Duodenal mucosa (tissue), 2 donors: ENCODE measurements around the gene CDS2.

Experiments used
- H3K27ac ChIP-seq: one replicate; pipeline ENCODE4 v1.7.0; 2013; ENCODE audit warnings: low read depth, low read length
- H3K27me3 ChIP-seq, 2 donors: one replicate each; pipeline ENCODE4 v1.7.0; 2013; ENCODE audit warnings: low read length in 2 of 2, control low read depth in 1 of 2; ENCODE audit not compliant: insufficient read depth in 2 of 2, control insufficient read depth in 1 of 2
- H3K36me3 ChIP-seq, 2 donors: one replicate each; pipeline ENCODE4 v1.7.0; 2013; ENCODE audit warnings: low read length in 2 of 2, control low read depth in 1 of 2; ENCODE audit not compliant: insufficient read depth in 2 of 2, control insufficient read depth in 1 of 2
- H3K4me1 ChIP-seq, 2 donors: one replicate each; pipeline ENCODE4 v1.7.0; 2013; ENCODE audit warnings: low read length in 2 of 2, control low read depth in 1 of 2; ENCODE audit not compliant: insufficient read depth in 2 of 2, control insufficient read depth in 1 of 2
- H3K4me3 ChIP-seq, 2 donors: one replicate each; pipeline ENCODE4 v1.7.0; 2013; ENCODE audit warnings: low read length in 2 of 2, low read depth in 1 of 2
- H3K9ac ChIP-seq, 2 donors: one replicate each; pipeline ENCODE4 v1.7.0; 2013; ENCODE audit warnings: low read length in 2 of 2, low read depth in 1 of 2
- H3K9me3 ChIP-seq, 2 donors: one replicate each; pipeline ENCODE4 v1.7.0; 2013; ENCODE audit warnings: low read length in 2 of 2, control low read depth in 1 of 2; ENCODE audit not compliant: control insufficient read depth in 1 of 2

CDS2 gene

DNA sequence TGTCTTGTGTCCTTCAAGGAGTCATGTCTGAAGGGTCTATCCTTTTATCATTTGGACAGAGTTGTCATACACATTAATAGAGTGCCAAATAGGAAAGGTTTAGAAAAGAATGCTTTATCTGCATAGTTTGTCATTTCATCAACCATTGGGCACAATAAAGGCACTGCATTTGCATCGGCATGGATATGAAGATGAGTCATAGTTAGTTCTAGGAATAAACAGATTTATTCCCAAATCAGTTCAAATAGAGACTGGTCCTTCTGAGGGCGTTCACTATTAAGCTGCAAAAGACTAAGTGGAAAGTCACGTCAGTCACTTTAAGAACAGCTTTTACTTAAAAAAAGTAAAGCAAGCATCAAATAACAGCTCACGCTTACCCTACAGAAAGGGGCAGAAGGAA lies 90.8 kb downstream of the CDS2 start:
- Histone ChIP-seq H3K27ac (no peak overlapping the region), H3K4me3 (no peak overlapping the region), H3K4me1 (no peaks in the 10 kb centered on the region), H3K9me3 (no peaks in the 10 kb centered on the region), H3K36me3 (no peaks in the 10 kb centered on the region), H3K27me3 (no peaks in the 10 kb centered on the region), H3K9ac (no peak overlapping the region)

DNA sequence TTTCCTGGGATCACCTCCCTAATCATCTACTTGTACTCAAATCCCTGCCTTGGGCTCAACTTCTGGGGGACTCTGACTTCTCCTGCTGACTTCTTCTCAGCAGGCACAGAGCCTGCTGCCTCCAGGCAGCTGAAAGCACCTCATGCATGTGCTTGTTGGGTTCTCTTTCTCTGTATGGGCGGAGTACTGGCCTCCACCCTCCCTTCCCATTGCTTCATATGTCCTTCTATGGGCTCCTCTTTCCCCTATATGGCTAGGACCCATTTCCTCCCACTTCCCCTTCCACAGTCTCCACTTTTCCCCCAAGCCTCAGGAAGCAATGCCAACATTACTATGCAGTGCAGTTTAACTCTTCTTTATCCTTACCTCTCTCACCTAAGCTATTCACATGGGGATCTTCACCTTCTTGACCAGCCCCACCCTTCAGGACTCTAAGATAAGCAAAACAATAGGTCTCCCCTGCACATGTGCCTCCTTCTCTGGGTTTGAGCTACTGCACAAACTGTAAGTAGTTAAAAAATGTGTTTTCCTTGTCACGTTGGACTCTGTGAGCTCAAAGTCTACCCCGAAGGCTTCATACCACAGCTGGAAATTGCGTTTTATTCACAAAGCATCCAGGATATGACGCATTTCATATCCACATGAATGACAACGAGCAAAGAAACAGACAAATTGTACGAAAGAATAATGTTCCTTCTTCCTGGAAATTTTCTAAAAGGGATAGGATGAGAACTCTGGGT lies 93.7 kb downstream of the CDS2 start:
- H3K36me3 ChIP-seq = no peaks in the 10 kb centered on the region
- H3K9ac ChIP-seq = no peak overlapping the region
- H3K4me3 ChIP-seq = no peak overlapping the region
- no peak overlapping the region for H3K27ac ChIP-seq
- no peaks in the 10 kb centered on the region for H3K4me1 ChIP-seq
- H3K27me3 ChIP-seq = no peaks in the 10 kb centered on the region
- no peaks in the 10 kb centered on the region for H3K9me3 ChIP-seq

DNA sequence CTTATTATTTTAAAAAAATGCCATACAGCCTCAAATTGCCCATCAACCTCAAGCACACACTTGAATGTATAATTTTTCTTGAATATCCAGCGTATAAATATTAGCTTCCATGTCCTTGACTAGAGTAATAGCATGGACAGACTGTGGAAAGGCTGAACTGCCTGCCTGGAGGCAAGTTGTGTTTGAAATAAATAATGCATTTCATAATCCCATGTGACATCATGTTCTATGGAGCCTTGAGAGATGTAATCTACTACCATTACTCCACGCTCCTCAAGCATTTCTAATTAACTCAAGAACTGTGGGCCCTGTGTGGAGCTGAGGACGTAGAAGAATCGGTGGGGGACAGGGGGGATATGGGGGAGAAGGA lies 94.2 kb downstream of the CDS2 start:
- Histone ChIP-seq H3K36me3 (no peaks in the 10 kb centered on the region), H3K27ac (no peak overlapping the region), H3K9me3 (no peaks in the 10 kb centered on the region), H3K4me1 (no peaks in the 10 kb centered on the region), H3K4me3 (no peak overlapping the region), H3K9ac (no peak overlapping the region), H3K27me3 (no peaks in the 10 kb centered on the region)

DNA sequence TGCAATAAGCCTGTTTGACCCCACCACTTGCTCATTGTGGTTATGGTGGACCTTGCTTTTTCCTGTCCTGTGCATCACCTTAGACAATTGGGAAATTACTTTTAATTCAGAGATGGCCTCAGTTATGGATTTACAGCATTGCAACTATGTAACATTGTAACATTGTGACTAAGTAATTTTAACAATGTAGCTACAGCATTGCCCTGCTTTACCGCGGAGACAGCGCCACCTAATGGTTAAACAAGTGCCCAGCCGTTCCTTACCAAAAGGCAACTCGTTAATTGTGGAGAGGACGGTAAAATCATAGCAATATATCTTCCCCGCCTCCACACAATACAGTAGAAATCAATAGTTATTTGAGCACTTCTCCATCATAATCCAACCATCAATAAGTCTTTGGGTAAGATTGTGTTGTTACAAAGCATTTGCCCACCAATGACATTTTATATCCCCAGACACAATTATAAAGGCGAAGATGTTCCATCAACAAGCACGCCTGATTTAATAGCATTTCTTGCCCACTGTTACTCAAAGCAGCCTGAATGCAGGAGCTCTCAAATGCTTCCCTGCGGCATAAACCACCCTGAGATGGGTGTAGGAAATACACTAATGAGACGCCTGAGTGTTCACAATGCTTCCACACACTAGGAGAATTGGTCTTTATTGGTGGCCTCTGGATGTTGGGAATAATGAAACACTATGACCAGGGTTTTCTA lies 96.3 kb downstream of the CDS2 start:
- Histone ChIP-seq H3K4me3 (no peak overlapping the region), H3K4me1 (no peaks in the 10 kb centered on the region), H3K9me3 (no peaks in the 10 kb centered on the region), H3K27me3 (no peaks in the 10 kb centered on the region), H3K27ac (no peak overlapping the region), H3K9ac (no peak overlapping the region), H3K36me3 (no peaks in the 10 kb centered on the region)

- Histone ChIP-seq H3K4me3 (no peak overlapping the region), H3K9ac (no peak overlapping the region), H3K27ac (no peak overlapping the region), H3K36me3 (no peaks in the 10 kb centered on the region), H3K9me3 (no peaks in the 10 kb centered on the region), H3K27me3 (no peaks in the 10 kb centered on the region), H3K4me1 (no peaks in the 10 kb centered on the region)
Observed at GRCh38 chr20:5230544-5230943, 103.7 kb downstream of the CDS2 start.

DNA sequence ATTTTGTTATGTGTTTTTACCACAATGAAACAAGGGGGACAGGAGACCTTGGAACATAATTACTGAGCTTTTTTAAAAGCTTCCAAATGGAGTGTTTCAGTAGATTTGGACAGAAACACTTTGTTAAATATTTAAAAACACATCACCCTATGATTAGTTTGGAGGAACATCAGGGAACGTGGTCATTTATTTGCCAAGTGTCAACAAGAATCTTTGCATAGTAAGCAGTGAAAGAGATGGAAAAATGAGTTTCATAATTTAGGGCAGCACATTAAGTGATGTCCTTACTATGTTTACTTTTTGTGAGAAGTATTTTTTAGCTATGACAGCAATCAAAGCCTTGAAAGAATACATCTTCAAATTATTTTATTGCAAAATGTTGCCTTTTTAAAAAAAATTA lies 107.3 kb downstream of the CDS2 start:
- no peaks in the 10 kb centered on the region for H3K27me3 ChIP-seq
- no peaks in the 10 kb centered on the region for H3K36me3 ChIP-seq
- no peaks in the 10 kb centered on the region for H3K4me1 ChIP-seq
- no peaks in the 10 kb centered on the region for H3K9me3 ChIP-seq
- H3K4me3 ChIP-seq = no peak overlapping the region
- no peak overlapping the region for H3K27ac ChIP-seq
- H3K9ac ChIP-seq = no peak overlapping the region

DNA sequence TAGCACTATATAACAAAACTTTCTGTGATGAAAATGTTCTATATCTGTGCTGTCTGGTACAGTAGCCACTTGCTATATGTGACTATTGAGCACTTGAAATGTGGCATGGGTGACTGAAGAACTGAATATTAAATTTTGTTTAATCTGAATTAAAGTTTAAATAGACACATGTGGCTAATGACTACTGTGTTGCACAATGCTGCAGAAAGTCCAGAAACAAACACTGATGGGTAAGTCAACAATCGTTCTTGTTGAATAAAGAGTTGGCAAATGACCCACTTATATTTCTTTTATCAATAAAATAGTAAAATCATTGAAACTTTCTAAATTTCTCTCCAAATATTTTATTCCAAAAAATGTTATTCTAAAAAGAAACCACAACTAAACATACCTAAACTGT lies 108.2 kb downstream of the CDS2 start:
- H3K9me3 ChIP-seq = no peaks in the 10 kb centered on the region
- no peaks in the 10 kb centered on the region for H3K36me3 ChIP-seq
- H3K27ac ChIP-seq = no peak overlapping the region
- H3K4me3 ChIP-seq = no peak overlapping the region
- H3K9ac ChIP-seq = no peak overlapping the region
- H3K4me1 ChIP-seq = no peaks in the 10 kb centered on the region
- H3K27me3 ChIP-seq = no peaks in the 10 kb centered on the region
